Activated CD4-positive, alpha-beta T cell treated with anti-CD3 and anti-CD28 coated beads, Interleukin-2, amount 50 U/mL, for 16 hours (primary cell): ENCODE results near the gene MAGI1.

Experiments used
- DNase-seq: peaks from one replicate; pipeline ENCODE4 v3.0.0-alpha.2; 2020

The MAGI1 gene

DNA sequence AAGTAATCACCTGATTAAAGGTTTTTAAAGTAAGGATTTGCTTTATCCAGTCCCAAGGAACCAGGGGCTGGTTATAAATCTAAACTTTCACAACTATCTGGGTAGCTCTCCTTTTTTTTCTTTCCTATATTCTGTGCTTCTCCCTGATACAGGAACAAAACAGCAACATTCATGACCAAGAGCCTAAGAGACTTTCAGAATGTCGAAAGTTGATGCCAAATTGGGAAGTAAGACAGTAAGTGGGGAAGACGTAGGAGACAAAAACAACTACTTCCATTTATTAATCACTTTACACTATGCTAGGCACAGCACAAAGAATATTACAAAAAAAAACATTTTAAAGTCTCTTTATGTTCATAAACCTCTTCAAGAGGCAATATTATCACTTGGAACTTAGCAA, 211.6 kb downstream of the MAGI1 start:
- no peak for DNase-seq

GRCh38 chr3:65824166-65824565, 214.6 kb downstream of the MAGI1 start:
- no peak for DNase-seq

GRCh38 chr3:65820600-65820999, 218.1 kb downstream of the MAGI1 start:
- no peak for DNase-seq

GRCh38 chr3:65819896-65820295, 218.8 kb downstream of the MAGI1 start:
- DNase-seq, result no peak

DNA sequence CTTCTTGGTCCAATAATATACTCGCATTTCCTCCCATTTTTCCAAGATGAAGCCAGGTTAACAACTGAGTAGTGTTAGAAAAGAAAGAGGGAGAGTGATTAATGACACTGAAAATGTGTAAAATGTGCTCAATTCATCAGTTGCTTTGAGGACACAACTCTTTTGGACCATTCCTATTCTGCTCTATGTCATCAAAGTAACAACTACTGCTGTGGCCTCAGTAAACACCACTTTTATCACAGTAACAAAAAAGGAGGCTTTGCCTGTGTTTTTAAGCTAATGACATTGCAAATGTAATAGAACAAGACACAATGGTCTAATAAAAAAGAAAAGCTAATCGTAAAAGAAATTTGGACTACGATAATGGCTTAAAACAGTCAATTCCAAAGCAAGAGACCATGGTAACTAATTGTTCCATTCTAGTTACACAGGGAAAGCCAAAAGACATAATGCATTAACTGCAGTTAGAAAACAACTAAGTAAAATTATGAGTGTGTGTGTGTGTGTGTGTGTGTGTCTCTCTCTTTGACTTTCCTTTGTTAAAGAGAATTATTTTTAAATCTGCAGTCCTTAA, 221.1 kb downstream of the MAGI1 start:
- no peak for DNase-seq

GRCh38 chr3:65816208-65816607, 222.5 kb downstream of the MAGI1 start:
- no peak for DNase-seq

GRCh38 chr3:65814845-65815578, 223.7 kb downstream of the MAGI1 start:
- DNase-seq, result no peak

DNA sequence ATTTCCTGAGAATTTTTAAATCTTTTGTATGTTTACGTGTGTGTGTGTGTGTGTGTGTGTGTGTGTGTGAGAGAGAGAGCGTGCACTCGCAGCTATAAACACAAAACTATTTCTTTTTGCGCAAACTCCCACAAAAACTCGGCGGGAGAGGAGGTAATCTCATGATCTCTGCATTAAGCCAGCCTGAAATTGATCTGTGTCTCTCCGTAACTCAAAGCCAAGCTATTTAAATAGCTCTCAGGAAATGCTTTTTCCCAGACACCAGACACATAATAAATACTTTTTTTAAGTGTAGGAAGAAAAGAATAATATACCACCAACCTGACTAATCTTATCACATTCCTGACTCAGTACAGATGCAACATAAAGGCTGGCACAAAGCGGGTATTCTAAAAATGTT, 226.8 kb downstream of the MAGI1 start:
- no peak for DNase-seq

- no peak for DNase-seq
These were observed 227.5 kb downstream of the MAGI1 start for GRCh38 chr3:65811086-65811761.

DNA sequence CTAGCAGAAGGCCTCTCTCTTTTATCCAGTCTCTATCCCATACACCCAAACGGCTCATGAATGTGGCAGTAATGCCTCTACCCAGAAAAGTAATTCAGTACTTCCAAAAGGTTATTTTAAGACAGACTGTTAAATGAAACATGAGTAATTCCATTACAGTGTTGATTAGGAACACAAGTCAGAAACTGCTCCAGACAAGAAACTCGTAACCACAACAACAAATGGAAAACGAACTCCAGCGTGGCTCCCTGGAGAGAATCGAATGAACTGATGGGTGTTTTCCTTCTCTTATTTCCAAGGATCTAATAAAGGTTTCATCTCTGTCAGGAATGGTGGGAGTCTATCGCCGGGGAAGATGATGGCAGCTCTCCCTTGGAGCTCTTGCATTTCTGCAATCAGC, 228.4 kb downstream of the MAGI1 start:
- DNase-seq, result no peak

GRCh38 chr3:65809641-65810150, 229.0 kb downstream of the MAGI1 start:
- DNase-seq, result no peak

DNA sequence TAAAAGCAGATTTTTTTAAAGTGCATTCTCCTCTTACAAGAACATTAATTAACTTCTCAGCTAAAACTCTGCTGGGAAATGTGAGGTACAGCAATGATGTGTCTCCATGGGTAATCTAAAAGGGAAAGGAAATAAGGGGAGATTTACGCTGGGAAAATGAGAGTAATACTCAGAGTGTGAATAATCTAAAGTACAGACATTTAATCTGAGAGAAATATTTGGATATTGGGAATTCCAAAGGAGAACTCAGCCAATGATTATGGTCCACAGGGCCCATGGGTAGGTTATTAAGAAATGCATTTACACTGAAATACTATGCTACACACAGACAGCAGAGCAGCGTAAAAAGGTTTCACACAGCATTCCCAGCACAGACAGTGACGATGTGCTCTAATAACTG, 229.9 kb downstream of the MAGI1 start:
- no peak for DNase-seq

- no peak for DNase-seq
These were observed 230.3 kb downstream of the MAGI1 start for GRCh38 chr3:65808407-65808806.

DNA sequence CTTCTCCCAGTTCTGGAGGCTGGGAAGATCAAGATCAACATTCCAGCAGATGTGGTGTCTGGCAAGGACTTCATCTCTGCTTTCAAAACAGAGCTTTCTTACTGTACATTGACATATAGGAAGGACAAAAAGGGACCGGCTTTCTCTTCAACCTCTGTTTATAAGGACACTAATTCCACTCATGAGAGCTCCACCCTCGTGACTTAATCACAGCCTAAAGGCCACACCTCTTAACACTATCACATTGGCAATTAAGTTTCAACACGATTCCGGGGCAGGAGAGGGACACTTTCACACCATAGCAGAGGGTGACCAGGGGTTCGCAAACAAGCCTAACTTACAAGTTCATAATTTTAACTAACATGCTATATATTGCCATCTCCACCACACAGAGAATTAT, 231.5 kb downstream of the MAGI1 start:
- no peak for DNase-seq

GRCh38 chr3:65806600-65806999, 232.1 kb downstream of the MAGI1 start:
- no peak for DNase-seq

DNA sequence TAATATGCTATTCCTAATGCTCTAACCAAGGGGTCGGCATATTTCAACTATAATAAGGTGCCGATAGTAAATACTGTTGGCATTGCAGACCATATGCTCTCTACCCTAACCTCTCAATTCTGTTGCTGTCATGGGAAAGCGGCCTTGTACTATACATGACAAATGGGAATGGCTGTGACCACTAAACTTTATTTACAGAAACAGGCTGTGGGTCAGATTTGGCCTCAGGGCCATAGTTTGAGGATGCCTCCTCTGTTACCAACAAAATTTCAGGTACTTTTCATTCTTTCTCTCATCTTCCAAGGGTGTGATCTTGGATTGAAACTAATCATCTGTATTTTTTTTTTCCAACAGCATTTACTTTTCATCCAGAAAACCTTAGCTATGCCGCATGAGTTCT, 242.0 kb downstream of the MAGI1 start:
- no peak for DNase-seq

GRCh38 chr3:65795166-65795565, 243.6 kb downstream of the MAGI1 start:
- no peak for DNase-seq

DNA sequence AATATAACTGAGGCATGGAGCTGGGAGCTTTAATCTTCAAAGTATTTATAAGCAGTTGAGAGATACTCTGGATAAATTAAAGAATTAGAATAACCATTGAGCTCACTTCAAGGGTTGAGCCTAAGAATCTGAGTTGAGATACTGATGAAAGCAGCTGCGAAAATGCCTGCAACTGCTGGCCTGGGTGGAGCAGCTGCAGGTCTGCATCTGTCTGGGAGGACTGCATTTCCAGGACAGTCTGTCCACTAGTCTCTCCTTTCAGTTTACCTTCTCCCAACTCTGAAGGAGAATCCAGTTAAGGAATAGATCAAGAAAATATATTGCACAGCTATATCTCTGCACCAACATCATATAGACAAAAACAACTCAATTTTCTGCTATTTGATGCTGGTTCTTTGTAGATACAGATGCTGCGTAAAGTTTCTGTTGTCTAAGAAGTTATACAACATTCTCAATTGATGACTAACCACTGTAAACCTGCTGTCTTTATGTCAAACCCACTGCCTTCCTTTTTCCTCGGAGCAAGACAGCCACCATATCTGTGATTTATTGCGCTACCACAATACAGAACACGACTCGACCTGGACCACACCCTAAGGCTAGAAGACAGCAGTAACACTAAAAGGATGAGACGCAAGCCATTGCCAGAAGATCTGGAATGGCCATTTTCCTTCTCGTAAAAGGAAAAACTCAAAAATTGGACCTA, 245.1 kb downstream of the MAGI1 start:
- no peak for DNase-seq

- no peak for DNase-seq
These were observed 250.3 kb downstream of the MAGI1 start for GRCh38 chr3:65788461-65788860.

DNA sequence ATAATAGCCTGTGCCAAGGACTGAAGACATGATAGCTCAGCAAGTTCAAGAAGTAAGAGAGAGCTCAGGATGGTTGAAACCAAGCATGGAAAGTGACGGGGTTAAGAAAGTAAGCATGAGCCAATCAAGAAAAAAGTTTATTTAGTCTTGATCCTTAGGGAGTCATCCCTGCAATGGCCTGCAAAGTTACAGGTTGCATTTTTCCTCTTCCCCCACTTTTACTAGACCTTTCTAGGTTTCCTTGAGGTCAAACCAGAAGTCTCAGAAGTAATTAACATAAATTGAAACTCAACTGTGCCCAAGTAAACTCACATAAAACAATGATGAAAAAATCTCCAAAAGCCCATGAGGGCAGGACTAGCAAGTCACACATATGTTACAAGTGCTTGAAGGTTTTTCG, 250.9 kb downstream of the MAGI1 start:
- no peak for DNase-seq

DNA sequence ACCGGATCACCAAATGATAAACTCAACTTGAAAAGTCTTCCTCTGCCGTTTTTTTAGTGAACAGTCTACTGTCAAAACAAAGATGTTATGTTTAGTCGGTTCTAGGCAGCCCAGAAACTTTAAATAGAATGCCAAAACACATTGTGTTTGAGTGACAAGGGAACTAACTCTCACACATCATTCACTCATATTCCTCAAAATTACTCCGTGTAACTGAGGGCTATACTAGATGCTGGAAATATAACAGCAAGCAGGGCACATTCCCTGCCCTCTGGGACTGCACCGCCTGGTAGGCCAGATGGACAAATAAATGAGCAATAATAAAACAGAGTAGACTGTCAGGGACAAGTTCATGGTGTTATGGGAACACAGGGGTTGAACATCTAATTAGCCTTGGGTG, 251.4 kb downstream of the MAGI1 start:
- no peak for DNase-seq

DNA sequence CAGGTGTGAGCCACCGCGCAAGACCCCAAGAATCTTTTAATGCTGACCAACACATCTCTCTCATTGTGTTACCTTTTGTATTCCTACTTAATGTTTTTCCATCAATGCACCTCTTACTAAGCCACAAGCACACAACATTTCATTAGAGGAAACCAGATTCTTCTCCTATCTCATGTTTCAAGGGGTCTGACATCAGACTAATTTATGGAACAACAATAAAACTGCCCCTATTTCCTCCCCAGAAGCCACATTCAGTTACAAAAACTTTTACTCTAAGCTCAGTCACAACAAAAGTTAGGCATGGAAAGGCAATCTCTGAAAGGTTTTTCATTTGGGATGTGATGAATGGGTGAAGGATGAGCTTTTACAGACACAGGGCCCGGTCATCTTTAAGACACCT, 251.8 kb downstream of the MAGI1 start:
- DNase-seq, result no peak

DNA sequence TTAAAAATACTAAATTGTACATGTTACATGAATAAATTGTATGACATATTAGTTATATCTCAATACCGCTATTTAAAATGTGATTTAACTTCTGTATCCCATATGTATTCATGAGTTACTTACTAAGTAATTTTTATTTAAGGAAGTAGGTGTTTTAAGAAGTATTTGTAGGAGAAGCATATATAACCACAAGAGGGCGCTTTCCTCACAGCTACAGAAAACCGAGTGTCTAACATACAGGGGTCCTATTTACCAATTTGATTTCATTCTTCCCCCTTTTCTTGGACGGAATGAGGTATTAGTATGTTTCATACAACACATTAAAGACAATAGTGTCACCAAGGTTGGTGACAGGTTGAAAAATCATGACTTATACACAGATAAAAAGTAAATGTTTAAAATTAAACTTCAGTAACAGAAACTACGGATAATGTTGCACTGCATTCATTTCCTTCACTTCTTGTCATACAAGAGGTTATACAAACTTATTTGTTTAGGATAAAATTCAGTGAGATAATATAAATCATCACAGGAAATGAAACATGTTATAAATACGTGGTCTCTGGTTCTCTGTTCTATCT, 253.6 kb downstream of the MAGI1 start:
- DNase-seq, result peak; percentile 26
